GM21737 (cell line): ENCODE results near the gene FAM118A.
"Not testable (repeated sequence)": the region's sequence is repeated elsewhere in the genome, so short reads cannot be mapped to it uniquely, and the experiment has no call there.

Source experiments
- ATAC-seq: cut with Tn5 transposase; IDR thresholded peaks from one replicate; pipeline ENCODE4 v1.9.1; 2021; ENCODE audit warnings: mild to moderate bottlenecking, moderate library complexity; ENCODE audit not compliant: unreplicated experiment

FAM118A gene

GRCh38 chr22:45308957-45309421, 745 bp upstream of the FAM118A start:
- no peak for ATAC-seq

- no peak for ATAC-seq
These were observed 720 bp downstream of the FAM118A start for GRCh38 chr22:45310331-45310976.

- ATAC-seq: no peak
These were observed 1.3 kb downstream of the FAM118A start for GRCh38 chr22:45310977-45311531.

GRCh38 chr22:45312415-45312814, 2.7 kb downstream of the FAM118A start:
- ATAC-seq: no peak

- no peak for ATAC-seq
These were observed 3.1 kb downstream of the FAM118A start for GRCh38 chr22:45312856-45313255.

- ATAC-seq: no peak
These were observed 4.5 kb downstream of the FAM118A start for GRCh38 chr22:45314054-45314721.

- ATAC-seq: no peak
These were observed 5.1 kb downstream of the FAM118A start for GRCh38 chr22:45314786-45315185.

- ATAC-seq: no peak
These were observed 7.2 kb downstream of the FAM118A start for GRCh38 chr22:45316796-45317526.

GRCh38 chr22:45317551-45318167, 7.9 kb downstream of the FAM118A start:
- no peak for ATAC-seq

GRCh38 chr22:45318168-45318557, 8.4 kb downstream of the FAM118A start:
- ATAC-seq: no peak

- no peak for ATAC-seq
These were observed 9.0 kb downstream of the FAM118A start for GRCh38 chr22:45318558-45319323.

GRCh38 chr22:45319324-45319685, 9.6 kb downstream of the FAM118A start:
- no peak for ATAC-seq

GRCh38 chr22:45320357-45320976, 10.7 kb downstream of the FAM118A start:
- no peak for ATAC-seq

- no peak for ATAC-seq
These were observed 12.1 kb downstream of the FAM118A start for GRCh38 chr22:45321827-45322226.

GRCh38 chr22:45322873-45323525, 13.3 kb downstream of the FAM118A start:
- no peak for ATAC-seq

- ATAC-seq: no peak
These were observed 14.0 kb downstream of the FAM118A start for GRCh38 chr22:45323695-45324094.

- no peak for ATAC-seq
These were observed 14.6 kb downstream of the FAM118A start for GRCh38 chr22:45324311-45324711.

- ATAC-seq: not testable (repeated sequence)
These were observed 18.5 kb downstream of the FAM118A start for GRCh38 chr22:45328261-45328660.

- no peak for ATAC-seq
These were observed 19.2 kb downstream of the FAM118A start for GRCh38 chr22:45328822-45329529.
